ENCODE results near the gene ALKBH3.

GRCh38 chr11:43968719-43969118 lies 88.1 kb downstream of the ALKBH3 start:
- TF ChIP-seq, protein P1, sequence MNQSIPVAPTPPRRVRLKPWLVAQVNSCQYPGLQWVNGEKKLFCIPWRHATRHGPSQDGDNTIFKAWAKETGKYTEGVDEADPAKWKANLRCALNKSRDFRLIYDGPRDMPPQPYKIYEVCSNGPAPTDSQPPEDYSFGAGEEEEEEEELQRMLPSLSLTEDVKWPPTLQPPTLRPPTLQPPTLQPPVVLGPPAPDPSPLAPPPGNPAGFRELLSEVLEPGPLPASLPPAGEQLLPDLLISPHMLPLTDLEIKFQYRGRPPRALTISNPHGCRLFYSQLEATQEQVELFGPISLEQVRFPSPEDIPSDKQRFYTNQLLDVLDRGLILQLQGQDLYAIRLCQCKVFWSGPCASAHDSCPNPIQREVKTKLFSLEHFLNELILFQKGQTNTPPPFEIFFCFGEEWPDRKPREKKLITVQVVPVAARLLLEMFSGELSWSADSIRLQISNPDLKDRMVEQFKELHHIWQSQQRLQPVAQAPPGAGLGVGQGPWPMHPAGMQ (IDR thresholded peaks at IDR 0.05; ENCODE audit: borderline replicate concordance) = no peak
- TF ChIP-seq REST (IDR thresholded peaks at IDR 0.05; ENCODE audit: low read depth, low read length) (no peak), CREM (IDR thresholded peaks at IDR 0.05; ENCODE audit: low read depth) (no peak), FOXM1 (IDR thresholded peaks at IDR 0.05; ENCODE audit: low read depth, low read length) (no peak), CREB1 (IDR thresholded peaks at IDR 0.05; ENCODE audit: low read depth) (no peak), EGR1 (IDR thresholded peaks at IDR 0.05; ENCODE audit: borderline replicate concordance in 1 of 2, low read depth in 2 of 2, low read length in 2 of 2) (no peak), SREBF2 (IDR thresholded peaks at IDR 0.05; ENCODE audit: low read length) (no peak), POLR2A (IDR thresholded peaks at IDR 0.05; ENCODE audit: low read depth, low read length) (no peak)
- TF ChIP-seq, protein P2, sequence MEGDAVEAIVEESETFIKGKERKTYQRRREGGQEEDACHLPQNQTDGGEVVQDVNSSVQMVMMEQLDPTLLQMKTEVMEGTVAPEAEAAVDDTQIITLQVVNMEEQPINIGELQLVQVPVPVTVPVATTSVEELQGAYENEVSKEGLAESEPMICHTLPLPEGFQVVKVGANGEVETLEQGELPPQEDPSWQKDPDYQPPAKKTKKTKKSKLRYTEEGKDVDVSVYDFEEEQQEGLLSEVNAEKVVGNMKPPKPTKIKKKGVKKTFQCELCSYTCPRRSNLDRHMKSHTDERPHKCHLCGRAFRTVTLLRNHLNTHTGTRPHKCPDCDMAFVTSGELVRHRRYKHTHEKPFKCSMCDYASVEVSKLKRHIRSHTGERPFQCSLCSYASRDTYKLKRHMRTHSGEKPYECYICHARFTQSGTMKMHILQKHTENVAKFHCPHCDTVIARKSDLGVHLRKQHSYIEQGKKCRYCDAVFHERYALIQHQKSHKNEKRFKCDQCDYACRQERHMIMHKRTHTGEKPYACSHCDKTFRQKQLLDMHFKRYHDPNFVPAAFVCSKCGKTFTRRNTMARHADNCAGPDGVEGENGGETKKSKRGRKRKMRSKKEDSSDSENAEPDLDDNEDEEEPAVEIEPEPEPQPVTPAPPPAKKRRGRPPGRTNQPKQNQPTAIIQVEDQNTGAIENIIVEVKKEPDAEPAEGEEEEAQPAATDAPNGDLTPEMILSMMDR (IDR thresholded peaks at IDR 0.05 in 2 of 3, conservative IDR thresholded peaks at IDR 0.05 in 1 of 3; ENCODE audit: control insufficient read depth in 2 of 3, extremely low read depth in 1 of 3, insufficient read depth in 1 of 3, low read depth in 3 of 3, low read length in 3 of 3) = no peak
- TF ChIP-seq, protein P3, sequence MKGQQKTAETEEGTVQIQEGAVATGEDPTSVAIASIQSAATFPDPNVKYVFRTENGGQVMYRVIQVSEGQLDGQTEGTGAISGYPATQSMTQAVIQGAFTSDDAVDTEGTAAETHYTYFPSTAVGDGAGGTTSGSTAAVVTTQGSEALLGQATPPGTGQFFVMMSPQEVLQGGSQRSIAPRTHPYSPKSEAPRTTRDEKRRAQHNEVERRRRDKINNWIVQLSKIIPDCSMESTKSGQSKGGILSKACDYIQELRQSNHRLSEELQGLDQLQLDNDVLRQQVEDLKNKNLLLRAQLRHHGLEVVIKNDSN (IDR thresholded peaks at IDR 0.05; ENCODE audit: borderline replicate concordance, extremely low read length, insufficient read depth, low read depth, low read length) = no peak

Data from GM12878 (cell line).